NCI-H1930 (cell line): ENCODE results near the gene CPA4.
A peak's percentile ranks its signal among the peaks of the same experiment; 100 is the strongest.

Experiments used
- DNase-seq, 2 experiments: peaks; one replicate each; lab custom pipeline; 2025; lab: John Stamatoyannopoulos, UW

CPA4 gene

DNA sequence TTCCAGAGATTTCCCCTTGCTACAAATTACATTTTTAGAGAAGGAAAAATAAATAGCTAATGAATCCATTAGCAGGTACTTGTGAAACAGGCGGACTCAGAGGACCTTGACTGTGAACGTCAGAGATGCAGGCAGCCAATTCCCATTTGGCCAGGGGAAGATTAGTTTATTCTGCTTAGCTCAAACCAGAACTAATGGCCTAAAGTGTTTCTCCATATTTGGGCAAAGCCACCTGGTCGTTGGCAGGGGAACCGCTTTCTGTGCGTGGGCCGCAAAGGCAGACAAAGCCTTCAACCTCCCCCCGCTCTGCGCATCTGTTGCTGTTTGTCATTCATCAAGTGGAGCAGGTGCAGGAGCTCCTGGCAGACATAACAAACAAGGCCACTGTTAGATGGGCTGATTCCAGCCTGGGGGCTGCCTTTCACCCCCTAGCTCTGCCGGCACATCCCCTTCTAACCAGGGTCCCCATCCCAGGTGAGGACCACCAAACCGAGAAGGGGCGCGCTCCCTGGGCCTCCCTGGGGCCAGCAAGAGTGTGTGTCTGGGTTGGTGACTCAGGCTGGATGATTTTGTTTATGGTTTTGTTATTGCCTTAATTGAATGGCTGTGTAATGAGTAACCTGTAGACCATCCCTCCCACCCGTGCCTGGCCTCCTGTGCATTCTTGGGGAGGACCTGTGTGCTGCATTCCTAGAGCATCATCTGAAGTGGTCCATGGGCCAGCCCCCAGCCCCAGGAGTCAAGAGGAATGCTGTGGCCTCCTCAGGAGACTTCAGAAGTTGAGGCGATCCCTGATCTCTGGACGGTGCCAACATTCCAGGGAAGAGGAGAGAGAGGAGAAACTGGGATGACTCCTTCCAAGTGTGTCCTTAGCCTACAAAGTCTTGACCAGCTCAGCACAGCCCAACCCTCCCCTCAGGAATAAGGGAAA is 72.8 kb downstream of the CPA4 start:
- DNase-seq: peak; percentile 97 to 99

DNA sequence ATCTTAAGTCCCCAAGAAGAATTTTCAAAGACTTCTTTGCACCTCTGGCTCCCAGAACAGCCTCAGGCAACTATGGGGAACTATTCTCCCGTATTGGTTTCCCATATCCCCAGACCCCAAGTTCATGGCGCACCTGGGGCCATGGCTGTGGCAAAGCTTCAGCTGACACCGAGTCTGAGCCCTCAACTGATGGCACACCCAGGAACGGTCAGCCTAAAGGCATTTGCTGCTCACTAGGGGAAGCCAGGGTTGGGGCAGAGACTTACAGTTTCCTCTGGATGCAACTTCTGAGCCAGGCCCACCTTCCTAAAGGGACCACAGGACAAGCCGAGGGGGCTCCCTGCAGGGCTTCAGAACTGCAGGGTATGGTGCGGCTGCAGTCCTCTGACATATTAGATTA is 73.6 kb downstream of the CPA4 start:
- DNase-seq: no peak

DNA sequence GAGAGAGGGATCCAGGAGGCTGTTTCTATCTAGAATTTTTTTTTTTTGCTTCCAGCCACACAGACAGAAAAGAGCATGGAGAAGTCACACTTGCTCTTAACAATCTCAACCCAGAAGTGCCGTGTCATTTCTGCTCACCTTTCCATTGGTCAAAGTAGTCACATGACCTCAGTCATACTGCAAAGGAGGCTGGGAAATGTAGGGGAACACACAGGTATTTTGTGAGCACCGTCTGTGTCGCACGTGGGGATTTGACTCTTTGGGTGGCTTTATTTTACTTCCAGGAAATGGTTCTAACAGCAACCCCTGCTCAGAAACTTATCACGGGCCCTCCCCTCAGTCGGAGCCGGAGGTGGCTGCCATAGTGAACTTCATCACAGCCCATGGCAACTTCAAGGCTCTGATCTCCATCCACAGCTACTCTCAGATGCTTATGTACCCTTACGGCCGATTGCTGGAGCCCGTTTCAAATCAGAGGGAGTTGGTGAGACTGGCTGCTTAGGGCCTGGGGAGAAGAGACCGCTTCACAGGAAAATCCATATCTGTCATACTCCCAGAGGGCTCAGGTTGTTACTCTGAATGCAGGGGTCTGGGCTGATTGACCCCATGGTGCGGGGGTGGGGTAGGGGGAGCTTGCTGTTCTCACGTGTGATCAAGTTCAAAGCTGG is 74.3 kb downstream of the CPA4 start:
- no peak for DNase-seq

DNA sequence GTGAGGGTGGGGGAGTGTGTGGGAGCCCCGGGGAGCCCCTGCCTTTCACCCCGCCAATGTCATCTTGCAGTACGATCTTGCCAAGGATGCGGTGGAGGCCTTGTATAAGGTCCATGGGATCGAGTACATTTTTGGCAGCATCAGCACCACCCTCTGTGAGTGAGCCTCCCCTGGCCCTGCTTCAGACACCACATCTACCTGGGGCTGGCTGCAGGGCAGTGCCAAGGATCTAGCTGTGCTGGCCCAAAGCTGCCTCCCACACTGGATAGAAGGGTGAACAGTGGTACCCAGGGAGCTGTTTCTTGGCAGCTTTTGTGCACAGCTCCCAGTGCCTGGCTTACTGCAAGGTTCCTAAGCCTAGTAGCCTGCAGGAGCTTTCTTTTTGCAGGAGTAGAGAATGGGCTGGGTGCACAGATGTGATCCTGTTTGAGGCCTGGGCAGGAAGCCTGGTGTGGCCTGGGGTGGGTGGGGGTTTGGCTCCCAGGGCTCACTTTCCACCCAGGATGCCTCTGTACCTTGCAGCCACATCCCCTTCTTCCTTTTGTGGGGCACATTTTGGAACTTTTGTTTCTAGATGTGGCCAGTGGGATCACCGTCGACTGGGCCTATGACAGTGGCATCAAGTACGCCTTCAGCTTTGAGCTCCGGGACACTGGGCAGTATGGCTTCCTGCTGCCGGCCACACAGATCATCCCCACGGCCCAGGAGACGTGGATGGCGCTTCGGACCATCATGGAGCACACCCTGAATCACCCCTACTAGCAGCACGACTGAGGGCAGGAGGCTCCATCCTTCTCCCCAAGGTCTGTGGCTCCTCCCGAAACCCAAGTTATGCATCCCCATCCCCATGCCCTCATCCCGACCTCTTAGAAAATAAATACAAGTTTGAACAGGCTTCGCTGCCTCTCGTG is 75.1 kb downstream of the CPA4 start:
- no peak for DNase-seq

DNA sequence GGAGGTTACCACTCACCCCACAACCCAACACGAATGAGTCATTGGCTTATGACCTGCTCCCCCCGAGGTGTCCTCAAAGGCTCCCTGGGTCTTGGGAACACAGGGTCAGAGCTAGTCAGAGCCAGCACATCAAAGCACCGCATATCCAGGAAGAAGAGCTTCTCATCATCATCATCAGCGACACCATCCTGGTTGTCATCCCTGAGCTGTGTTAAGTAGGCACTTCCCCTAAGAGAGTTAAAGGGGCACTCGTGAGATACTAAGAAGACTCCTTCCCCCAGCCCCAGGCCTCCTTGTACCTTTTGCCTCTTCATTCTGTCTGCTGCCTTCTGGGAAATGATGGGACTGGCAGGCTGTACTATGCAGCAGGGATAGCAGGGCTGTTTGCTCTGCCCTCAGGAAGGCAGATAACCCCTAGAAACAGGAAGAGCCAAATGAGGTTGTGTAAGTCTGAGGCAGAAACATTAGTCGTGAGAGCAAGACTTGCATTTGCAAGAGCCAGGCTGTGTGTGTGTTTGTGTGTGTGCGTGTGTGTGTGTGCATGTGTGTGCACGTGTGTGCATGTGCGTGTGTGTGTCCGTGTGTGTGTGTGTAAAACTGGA is 76.2 kb downstream of the CPA4 start:
- no peak for DNase-seq

DNA sequence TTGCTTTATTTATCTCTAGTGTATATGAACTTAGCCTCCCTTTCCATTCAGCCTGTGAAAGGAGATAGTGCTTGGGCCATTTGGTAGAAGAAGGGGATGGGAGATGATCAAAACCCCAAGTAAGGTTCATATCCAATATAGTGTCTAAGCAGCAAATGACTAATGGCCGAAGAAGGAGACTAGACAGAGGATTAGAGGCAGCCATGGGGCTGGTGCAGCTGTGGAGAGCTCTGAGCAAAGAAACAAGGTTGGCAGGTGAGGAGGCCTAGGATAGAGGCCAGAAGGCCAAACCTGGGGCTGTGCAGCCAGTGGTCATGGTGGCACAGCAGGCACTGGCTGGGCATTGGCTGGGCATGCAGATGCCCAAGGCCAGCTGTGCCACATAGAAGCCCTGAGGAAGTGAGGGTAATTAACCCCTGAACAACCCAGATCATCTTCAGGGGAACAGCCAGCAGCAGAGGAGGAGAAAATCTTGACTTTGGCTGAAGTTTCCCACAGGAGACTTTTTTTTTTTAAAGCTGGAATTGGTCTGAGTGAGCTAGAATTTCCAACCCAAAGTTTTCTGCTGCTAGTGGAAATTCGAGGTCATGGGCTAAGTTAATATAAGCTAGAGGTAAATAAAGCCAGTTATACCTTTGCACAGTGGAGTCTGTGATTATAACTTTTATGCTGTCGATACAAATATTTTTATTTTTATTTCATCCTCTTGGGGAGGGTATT is 77.0 kb downstream of the CPA4 start:
- no peak for DNase-seq

DNA sequence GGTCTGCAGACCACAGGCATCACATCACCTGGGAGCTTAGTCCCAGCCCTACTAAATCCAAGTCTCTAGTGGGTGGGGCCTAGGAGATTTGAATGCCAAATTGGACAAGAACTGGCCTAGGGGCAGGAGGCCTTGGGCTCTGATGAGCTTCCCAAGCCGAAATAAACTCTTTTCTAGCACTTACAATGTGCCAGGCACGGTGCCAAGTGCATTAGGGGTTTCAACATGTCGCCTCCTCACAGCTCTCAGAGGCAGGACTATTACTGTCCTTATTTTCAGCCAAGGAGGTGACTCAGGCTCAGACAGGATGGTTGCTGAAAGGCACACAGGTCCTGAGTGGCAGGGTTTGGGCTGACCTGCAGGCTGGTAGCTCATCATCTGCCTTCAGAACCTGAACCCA is 78.1 kb downstream of the CPA4 start:
- DNase-seq: no peak

DNA sequence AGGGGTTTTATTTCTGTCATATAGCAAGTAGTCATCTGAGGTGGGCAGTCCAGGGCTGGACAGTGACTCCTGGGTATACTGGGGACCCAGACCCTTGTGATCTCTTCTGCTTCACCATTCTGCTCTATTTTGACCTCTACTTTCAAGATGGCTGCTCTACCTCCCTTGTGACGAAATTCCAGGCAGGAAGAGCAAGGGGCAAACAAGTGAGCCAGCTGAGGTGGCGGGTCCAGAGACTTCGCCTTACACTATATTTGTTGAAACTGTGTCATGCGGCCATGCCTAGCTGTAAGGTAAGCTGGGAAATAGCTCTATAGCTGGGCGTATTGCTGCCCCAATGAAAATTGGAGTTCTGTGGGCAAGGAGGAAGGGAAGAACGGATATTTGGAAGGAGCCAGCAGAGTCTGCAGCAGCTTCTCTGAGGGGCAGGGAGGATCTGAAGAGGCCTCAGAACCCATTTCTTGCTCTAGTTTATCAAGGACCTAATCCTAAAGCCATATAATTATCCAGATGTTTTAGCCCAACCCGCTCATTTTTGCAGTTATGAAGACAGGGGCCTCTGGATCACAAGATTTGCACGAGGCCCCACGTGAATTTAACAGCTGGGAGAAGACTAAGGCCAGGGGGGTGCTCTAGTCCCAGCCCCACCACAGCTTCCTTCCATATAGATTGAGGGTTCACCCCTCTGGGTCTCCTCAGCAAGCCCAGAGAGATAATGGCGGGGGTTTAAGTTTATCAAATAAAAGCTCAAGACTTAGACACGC is 79.6 kb downstream of the CPA4 start:
- DNase-seq: no peak
